NCI-H446 treated with DMSO at 0.1 percent for 48 hours (cell line): ENCODE results near the gene RMI2.

Experiments
- DNase-seq: peaks from one replicate; lab custom pipeline; 2025; lab: John Stamatoyannopoulos, UW

Gene RMI2

GRCh38 chr16:11309895-11310633, 35.2 kb upstream of the RMI2 start:
- no peak for DNase-seq

GRCh38 chr16:11310634-11310977, 34.7 kb upstream of the RMI2 start:
- no peak for DNase-seq

GRCh38 chr16:11310997-11311561, 34.2 kb upstream of the RMI2 start:
- no peak for DNase-seq

GRCh38 chr16:11312718-11313492, 32.4 kb upstream of the RMI2 start:
- no peak for DNase-seq

GRCh38 chr16:11313493-11314308, 31.6 kb upstream of the RMI2 start:
- DNase-seq = no peak

- DNase-seq = no peak
Observed at GRCh38 chr16:11314309-11314894, 30.9 kb upstream of the RMI2 start.

- DNase-seq = no peak
Observed at GRCh38 chr16:11315510-11315909, 29.7 kb upstream of the RMI2 start.

- DNase-seq = no peak
Observed at GRCh38 chr16:11316331-11317015, 28.8 kb upstream of the RMI2 start.

GRCh38 chr16:11318817-11319216, 26.4 kb upstream of the RMI2 start:
- no peak for DNase-seq

GRCh38 chr16:11319529-11320146, 25.6 kb upstream of the RMI2 start:
- DNase-seq = no peak

GRCh38 chr16:11320170-11320569, 25.1 kb upstream of the RMI2 start:
- DNase-seq = no peak

- no peak for DNase-seq
Observed at GRCh38 chr16:11321662-11322061, 23.6 kb upstream of the RMI2 start.

GRCh38 chr16:11322823-11323222, 22.4 kb upstream of the RMI2 start:
- DNase-seq = no peak

GRCh38 chr16:11323551-11324336, 21.5 kb upstream of the RMI2 start:
- no peak for DNase-seq

GRCh38 chr16:11325404-11326083, 19.7 kb upstream of the RMI2 start:
- DNase-seq = no peak

- DNase-seq = no peak
Observed at GRCh38 chr16:11326084-11326736, 19.0 kb upstream of the RMI2 start.

GRCh38 chr16:11326737-11327276, 18.5 kb upstream of the RMI2 start:
- DNase-seq = no peak

GRCh38 chr16:11327277-11328171, 17.7 kb upstream of the RMI2 start:
- no peak for DNase-seq
